ENCODE measurements around the gene NLRX1.

- TF ChIP-seq EZH2 (IDR thresholded peaks at IDR 0.05; ENCODE audit: low read length, missing control alignments) (no peak), CTCF (conservative IDR thresholded peaks at IDR 0.05 in 1 of 2, IDR thresholded peaks at IDR 0.05 in 1 of 2; ENCODE audit: low read depth in 1 of 2, low read length in 2 of 2) (no peak)
Measured at GRCh38 chr11:119194811-119195440, 26.4 kb downstream of the NLRX1 start.
